K562 (cell line): Measurements from ENCODE around the gene B4GALNT4. TPM values are rescaled to one million over a fixed set of nuclear protein-coding genes. Genes with fewer than 3 reads are reported as not detected.

ENCODE experiments used
- ARID1B ChIP-seq: fragments of 450-650 bp; IDR thresholded peaks from 2 replicates; pipeline ENCODE4 v1.6.1; 2016; ENCODE audit warnings: antibody characterized with exemption, mild to moderate bottlenecking, inconsistent platforms
- BRD4 ChIP-seq: fragments of 200-600 bp; sonication (generic); IDR thresholded peaks from 2 replicates; pipeline ENCODE4 v1.6.1; 2017; ENCODE audit warnings: inconsistent platforms
- ETS2 ChIP-seq: IDR thresholded peaks from 2 replicates; pipeline ENCODE4 v1.6.1; 2016; ENCODE audit warnings: borderline replicate concordance, missing genetic modification characterization, mild to moderate bottlenecking, moderate library complexity, missing compliant biosample characterization; ENCODE audit not compliant: poor library complexity, severe bottlenecking
- ILK ChIP-seq: fragments of 450-650 bp; IDR thresholded peaks from 2 replicates; pipeline ENCODE4 v1.6.1; 2016; ENCODE audit warnings: missing genetic modification characterization, low read depth, mild to moderate bottlenecking, missing compliant biosample characterization, moderate library complexity, borderline replicate concordance
- KLF10 ChIP-seq: fragments of 250-450 bp; sonication (Bioruptor Pico); IDR thresholded peaks from 2 replicates; pipeline ENCODE4 v1.6.1; 2021; ENCODE audit warnings: matching md5 sums
- MXI1 ChIP-seq: IDR thresholded peaks from 2 replicates; pipeline ENCODE4 v1.6.1; 2011; ENCODE audit warnings: low read depth, mild to moderate bottlenecking, improper control_type of control experiment, low read length
- NFE2L1 ChIP-seq: fragments of 450-650 bp; IDR thresholded peaks from 2 replicates; pipeline ENCODE4 v1.6.1; 2016; ENCODE audit warnings: missing genetic modification characterization, low read depth, mild to moderate bottlenecking, missing compliant biosample characterization, moderate library complexity, borderline replicate concordance
- NR2C2 ChIP-seq, 2 experiments: fragments of 200-800 bp in 1 of 2; sonication (Bioruptor generic) in 1 of 2; sonication (generic) in 1 of 2; formaldehyde crosslinking in 1 of 2; IDR thresholded peaks; 2 replicates each; pipeline versions ENCODE4 v1.6.1 to v1.8.0; 2016 to 2022; ENCODE audit warnings: mild to moderate bottlenecking in 1 of 2, missing compliant biosample characterization in 1 of 2, missing genetic modification characterization in 1 of 2, missing genetic modification reagents in 1 of 2
- NR2F6 ChIP-seq: fragments of 450-650 bp; formaldehyde crosslinking; IDR thresholded peaks from 2 replicates; pipeline ENCODE4 v1.4.0; 2020; ENCODE audit warnings: mild to moderate bottlenecking
- NUFIP1 ChIP-seq: fragments of 450-650 bp; IDR thresholded peaks from 2 replicates; pipeline ENCODE4 v1.6.1; 2018; ENCODE audit not compliant: partially characterized antibody
- POLR2AphosphoS2 ChIP-seq: IDR thresholded peaks from 2 replicates; pipeline ENCODE4 v1.6.1; 2012; ENCODE audit warnings: low read length, improper control_type of control experiment
- SNAPC5 ChIP-seq: fragments of 250-450 bp; sonication (Bioruptor Pico); IDR thresholded peaks from 2 replicates; pipeline ENCODE4 v1.8.0; 2021; ENCODE audit warnings: moderate library complexity, mild to moderate bottlenecking, inconsistent platforms
- SREBF2 ChIP-seq: sonication (generic); formaldehyde crosslinking; IDR thresholded peaks from 2 replicates; pipeline ENCODE4 v1.4.0; 2020; ENCODE audit warnings: mild to moderate bottlenecking, missing genetic modification reagents
- STAT5B ChIP-seq: fragments of 250-450 bp; sonication (Bioruptor Pico); IDR thresholded peaks from 2 replicates; pipeline ENCODE4 v1.8.0; 2021; ENCODE audit warnings: mild to moderate bottlenecking, inconsistent platforms
- TSHZ1 ChIP-seq: fragments of 250-450 bp; sonication (Bioruptor Pico); IDR thresholded peaks from 2 replicates; pipeline ENCODE4 v1.4.0; 2020; ENCODE audit warnings: mild to moderate bottlenecking, moderate library complexity
- YY1 ChIP-seq, 3 experiments: IDR thresholded peaks; 2 replicates each; pipeline ENCODE4 v1.6.1; 2011; ENCODE audit warnings: low read length in 2 of 3, mild to moderate bottlenecking in 2 of 3, moderate library complexity in 2 of 3, borderline replicate concordance in 1 of 3, control low read depth in 1 of 3, low read depth in 1 of 3; ENCODE audit not compliant: insufficient read depth in 3 of 3, insufficient replicate concordance in 2 of 3, control insufficient read depth in 1 of 3, insufficient read length in 1 of 3; ENCODE audit errors: extremely low read depth in 1 of 3
- ZNF134 ChIP-seq: fragments of 250-450 bp; sonication (Bioruptor Pico); conservative IDR thresholded peaks from 2 replicates; pipeline ENCODE4 v1.4.0; 2020
- ZNF354B ChIP-seq: fragments of 250-450 bp; sonication (Bioruptor Pico); IDR thresholded peaks from 2 replicates; pipeline ENCODE4 v1.4.0; 2020
- ZNF589 ChIP-seq: fragments of 200-800 bp; sonication (Bioruptor generic); IDR thresholded peaks from 2 replicates; pipeline ENCODE4 v1.6.1; 2016; ENCODE audit warnings: low read depth, missing genetic modification characterization, missing compliant biosample characterization
- ZNF707 ChIP-seq: fragments of 250-450 bp; sonication (Bioruptor Pico); conservative IDR thresholded peaks from 2 replicates; pipeline ENCODE4 v1.8.0; 2022; ENCODE audit warnings: inconsistent platforms, mild to moderate bottlenecking, moderate library complexity
- polyA plus RNA-seq, 8 experiments: library from polyadenylated mRNA; depleted of rRNA in 4 of 8; stranded (reverse) in 5 of 8; unstranded in 3 of 8; fragments of >200 nt; fragmentation: Nextera tagmentation in 2 of 8; fragmentation: Illumina TruSeq in 1 of 8; extraction: Ambion mirVana in 2 of 8; extraction: Trizol in 1 of 8; gene quantifications; 2 replicates each; pipeline versions ENCODE4 v1.2.1 to v1.2.3, GENCODE V29; 2011 to 2014; ENCODE audit warnings: inconsistent platforms in 1 of 8, missing spikeins in 1 of 8
- total RNA-seq, 7 experiments: library from RNA; depleted of rRNA in 6 of 7; stranded (reverse); fragments of >200 nt in 6 of 7; fragmentation: Illumina TruSeq in 2 of 7; extraction: Trizol in 2 of 7; gene quantifications; 2 replicates each; pipeline versions ENCODE4 v1.2.1 to v1.2.3, GENCODE V29; 2011 to 2021; ENCODE audit warnings: low replicate concordance in 1 of 7

Gene B4GALNT4
- total and polyA plus RNA-seq, 9 of the 15 experiments (the other 6 are each of a cell fraction or from before 2014, with no cell fraction given) = 0.20 to 37.1 (median 10.8) TPM; not detected in 1

- peak; percentile 95 for TF ChIP-seq TSHZ1 (CRISPR knock-in tag)
- TF ChIP-seq ZNF354B (CRISPR knock-in tag) = peak; percentile 81; the same call in 1 of the 2 replicates
- TF ChIP-seq STAT5B = peak; percentile 79
- 0 out of 2 replicates have a peak, but pooled peaks have one; percentile 55 for TF ChIP-seq SNAPC5 (CRISPR knock-in tag)
- peak in 1 of 3 experiments; percentile 53 for TF ChIP-seq YY1 (IDR thresholded peaks at IDR 0.05; ENCODE audit: borderline replicate concordance in 1 of 3, control insufficient read depth in 1 of 3, extremely low read depth in 1 of 3, insufficient read depth in 3 of 3, insufficient read length in 1 of 3, insufficient replicate concordance in 2 of 3, low read depth in 1 of 3, low read length in 2 of 3)
- TF ChIP-seq ZNF589 (CRISPR knock-in tag) = peak; percentile 90
- peak; percentile 86 for TF ChIP-seq ILK (tag)
- TF ChIP-seq POLR2AphosphoS2 = no peak
- TF ChIP-seq NR2F6 = no peak
- TF ChIP-seq ARID1B = no peak
- TF ChIP-seq ZNF134 (CRISPR knock-in tag) = peak; percentile 81
- TF ChIP-seq BRD4 = no peak
- no peak for TF ChIP-seq MXI1
- peak; percentile 72; the same call in 1 of the 2 replicates for TF ChIP-seq KLF10 (CRISPR knock-in tag)
- no peak for TF ChIP-seq NUFIP1
- no peak for TF ChIP-seq NR2C2 (CRISPR knock-in tag; IDR thresholded peaks at IDR 0.05)
- no peak; the same call in 1 of the 2 replicates for TF ChIP-seq NR2C2 (tag; IDR thresholded peaks at IDR 0.05)
- TF ChIP-seq ZNF707 (CRISPR knock-in tag) = peak; percentile 81
- TF ChIP-seq NFE2L1 = peak; percentile 67
- TF ChIP-seq SREBF2 (CRISPR knock-in tag) = no peak
- TF ChIP-seq ETS2 = peak; percentile 81
Observed at GRCh38 chr11:352456-353031, 16.8 kb upstream of the B4GALNT4 start (continued).
